Measurements from ENCODE around the gene TRUB1.

The TRUB1 gene

DNA sequence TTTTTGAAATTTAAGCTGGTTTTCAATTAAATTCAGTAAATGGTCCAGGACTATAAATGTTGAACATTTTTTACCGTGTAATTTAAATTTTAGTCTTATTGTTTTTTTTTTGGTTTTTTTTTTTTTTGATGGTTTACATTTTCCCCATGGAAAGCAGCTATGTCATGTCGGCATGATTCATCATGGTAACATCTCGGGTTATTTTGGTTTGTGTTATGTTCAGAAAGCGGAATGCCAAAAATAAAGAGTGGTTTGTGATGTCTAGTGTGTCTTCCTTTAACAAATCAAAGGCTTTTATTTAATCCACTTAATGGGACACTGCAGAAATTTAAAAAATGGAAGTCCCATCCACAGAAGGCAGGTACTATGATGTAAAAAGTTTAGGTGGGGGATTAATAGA lies 58.5 kb downstream of the TRUB1 start:
- peak; percentile 3 for DNase-seq (ENCODE audit: low read depth)
- TF ChIP-seq, protein P1, sequence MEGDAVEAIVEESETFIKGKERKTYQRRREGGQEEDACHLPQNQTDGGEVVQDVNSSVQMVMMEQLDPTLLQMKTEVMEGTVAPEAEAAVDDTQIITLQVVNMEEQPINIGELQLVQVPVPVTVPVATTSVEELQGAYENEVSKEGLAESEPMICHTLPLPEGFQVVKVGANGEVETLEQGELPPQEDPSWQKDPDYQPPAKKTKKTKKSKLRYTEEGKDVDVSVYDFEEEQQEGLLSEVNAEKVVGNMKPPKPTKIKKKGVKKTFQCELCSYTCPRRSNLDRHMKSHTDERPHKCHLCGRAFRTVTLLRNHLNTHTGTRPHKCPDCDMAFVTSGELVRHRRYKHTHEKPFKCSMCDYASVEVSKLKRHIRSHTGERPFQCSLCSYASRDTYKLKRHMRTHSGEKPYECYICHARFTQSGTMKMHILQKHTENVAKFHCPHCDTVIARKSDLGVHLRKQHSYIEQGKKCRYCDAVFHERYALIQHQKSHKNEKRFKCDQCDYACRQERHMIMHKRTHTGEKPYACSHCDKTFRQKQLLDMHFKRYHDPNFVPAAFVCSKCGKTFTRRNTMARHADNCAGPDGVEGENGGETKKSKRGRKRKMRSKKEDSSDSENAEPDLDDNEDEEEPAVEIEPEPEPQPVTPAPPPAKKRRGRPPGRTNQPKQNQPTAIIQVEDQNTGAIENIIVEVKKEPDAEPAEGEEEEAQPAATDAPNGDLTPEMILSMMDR (conservative IDR thresholded peaks at IDR 0.05; ENCODE audit: control insufficient read depth, insufficient read depth, low read depth, low read length) = no peak
- no peak overlapping the region for H3K4me3 ChIP-seq (ENCODE audit: control insufficient read depth, low read depth, low read length)

- DNase-seq (ENCODE audit: low read depth) = no peak
- no peak overlapping the region for H3K4me3 ChIP-seq (ENCODE audit: control insufficient read depth, low read depth, low read length)
- TF ChIP-seq, protein P1 (conservative IDR thresholded peaks at IDR 0.05; ENCODE audit: control insufficient read depth, insufficient read depth, low read depth, low read length) = no peak
These were observed 61.0 kb downstream of the TRUB1 start for GRCh38 chr10:114998993-114999392.

GRCh38 chr10:115001506-115002381 lies 63.7 kb downstream of the TRUB1 start:
- DNase-seq (ENCODE audit: low read depth) = peak; percentile 3
- TF ChIP-seq, protein P1 (conservative IDR thresholded peaks at IDR 0.05; ENCODE audit: control insufficient read depth, insufficient read depth, low read depth, low read length) = no peak

DNA sequence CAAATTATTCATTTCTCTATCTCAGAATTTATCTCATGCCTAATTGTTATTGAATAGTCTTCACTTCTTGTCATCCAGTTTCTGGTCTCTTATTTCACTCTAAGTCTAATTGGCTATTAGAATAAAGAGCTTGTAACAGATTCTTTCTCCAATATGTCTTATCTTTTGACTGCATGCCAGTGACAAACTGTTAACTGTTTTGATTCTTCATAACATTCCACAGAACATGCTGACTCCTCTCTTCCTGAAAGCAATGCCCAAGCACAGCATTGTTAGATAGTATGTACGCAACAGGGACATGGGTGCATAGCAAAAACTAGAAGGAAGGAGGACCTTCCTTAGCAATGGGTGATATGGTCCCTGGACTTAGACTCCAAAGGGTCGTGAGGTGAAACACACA lies 65.4 kb downstream of the TRUB1 start:
- H3K4me3 ChIP-seq (ENCODE audit: control insufficient read depth, low read depth, low read length) = no peak overlapping the region
- TF ChIP-seq, protein P1 (conservative IDR thresholded peaks at IDR 0.05; ENCODE audit: control insufficient read depth, insufficient read depth, low read depth, low read length) = no peak
- no peak for DNase-seq (ENCODE audit: low read depth)

More at GRCh38 chr10:115001506-115002381, 63.7 kb downstream of the TRUB1 start:
- no peak overlapping the region for H3K4me3 ChIP-seq (ENCODE audit: control insufficient read depth, low read depth, low read length)

DNA sequence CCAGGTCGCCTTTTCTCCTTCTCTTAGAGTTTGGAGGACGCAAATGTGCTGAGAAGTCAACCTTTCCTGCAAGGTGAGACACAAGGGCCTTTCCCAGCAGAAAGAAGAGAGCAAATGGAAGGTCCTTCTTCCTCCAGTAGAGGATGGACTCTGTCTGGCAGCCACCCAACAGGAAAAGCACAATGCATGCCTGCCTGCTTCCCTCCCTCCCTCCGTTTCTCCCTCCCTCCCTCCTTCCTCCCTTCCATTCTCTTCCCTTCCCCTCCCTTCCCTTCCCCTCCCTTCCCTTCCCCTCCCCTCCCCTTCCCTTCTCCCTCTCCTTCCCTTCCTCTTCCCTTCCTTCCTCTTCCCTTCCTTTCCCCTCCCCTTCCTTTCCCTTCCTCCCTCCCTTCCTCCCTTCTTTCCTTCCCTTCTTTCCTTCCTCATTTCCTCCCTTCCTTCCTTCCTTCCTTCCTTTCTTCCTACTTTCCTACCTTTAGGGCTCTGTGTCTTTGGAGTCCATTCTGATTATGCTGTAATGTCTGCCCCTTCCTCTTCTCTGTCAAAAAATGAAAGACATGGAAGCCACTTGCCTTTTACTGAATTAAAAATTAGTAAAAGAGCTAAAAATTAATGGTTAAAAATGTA lies 66.4 kb downstream of the TRUB1 start:
- no peak overlapping the region for H3K4me3 ChIP-seq (ENCODE audit: control insufficient read depth, low read depth, low read length)
- DNase-seq (ENCODE audit: low read depth) = no peak
- TF ChIP-seq, protein P1 (conservative IDR thresholded peaks at IDR 0.05; ENCODE audit: control insufficient read depth, insufficient read depth, low read depth, low read length) = no peak

DNA sequence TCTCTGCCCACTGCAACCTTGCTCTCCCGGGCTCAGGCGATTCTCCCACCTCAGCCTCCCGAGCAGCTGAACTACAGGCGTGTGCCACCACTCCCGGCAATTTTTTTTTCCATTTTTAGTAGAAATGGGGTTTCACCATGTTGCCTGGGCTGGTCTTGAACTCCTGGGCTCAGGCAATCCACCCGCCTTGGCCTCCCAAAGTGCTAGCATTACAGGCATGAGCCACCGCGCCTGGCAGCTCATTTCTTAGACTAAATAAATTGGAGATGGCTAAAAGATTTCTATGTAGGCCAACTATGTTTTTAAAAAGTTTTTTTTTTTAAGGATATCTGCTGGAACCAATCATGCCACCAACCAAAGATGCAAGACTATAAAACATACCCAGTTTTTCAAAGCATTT lies 67.8 kb downstream of the TRUB1 start:
- no peak for DNase-seq (ENCODE audit: low read depth)
- TF ChIP-seq, protein P1 (conservative IDR thresholded peaks at IDR 0.05; ENCODE audit: control insufficient read depth, insufficient read depth, low read depth, low read length) = no peak
- H3K4me3 ChIP-seq (ENCODE audit: control insufficient read depth, low read depth, low read length) = no peak overlapping the region

Data from fibroblast of mammary gland (primary cell).